ENCODE measurements around the gene GAGE10. TPM values are rescaled to one million over a fixed set of nuclear protein-coding genes. Genes with fewer than 3 reads are reported as not detected.
A peak's percentile ranks its signal among the peaks of the same experiment; 100 is the strongest.
"Not testable (repeated sequence)": the region's sequence is repeated elsewhere in the genome, so short reads cannot be mapped to it uniquely, and the experiment has no call there.

The GAGE10 gene
- total RNA-seq, 1 donor from 2014 or later = not detected

DNA sequence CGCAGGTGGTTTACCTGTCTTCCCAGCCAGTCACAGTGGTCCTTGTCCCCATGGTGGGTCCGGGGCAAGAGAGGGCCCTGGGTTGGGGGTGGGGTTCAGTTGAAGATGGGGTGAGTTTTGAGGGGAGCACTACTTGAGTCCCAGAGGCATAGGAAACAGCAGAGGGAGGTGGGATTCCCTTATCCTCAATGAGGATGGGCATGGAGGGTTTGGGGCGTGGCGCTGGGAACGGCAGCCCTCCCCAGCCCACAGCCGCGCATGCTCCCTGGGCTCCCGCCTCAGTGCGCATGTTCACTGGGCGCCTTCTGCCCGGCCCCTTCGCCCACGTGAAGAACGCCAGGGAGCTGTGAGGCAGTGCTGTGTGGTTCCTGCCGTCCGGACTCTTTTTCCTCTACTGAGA is 27.8 kb downstream of the GAGE10 start, which contains the start of gene GAGE13:
Gene GAGE13 (plus strand): TSS at position 301 of the 400 bp plus-strand sequence. CDS start 1,156 bp downstream, outside the sequence.
- H3F3A ChIP-seq (ENCODE audit: low read depth); H3K4me3 Mint-ChIP-seq; H3K27me3 Mint-ChIP-seq (ENCODE audit: insufficient read depth, low read depth); H3K9ac ChIP-seq; H3K4me1 ChIP-seq; H3K9me3 Mint-ChIP-seq; H3K36me3 Mint-ChIP-seq; H2AFZ ChIP-seq (replicated peaks); H3K9me3 ChIP-seq (ENCODE audit: low read depth); H3K4me3 ChIP-seq; H3K27ac ChIP-seq; H4K20me1 ChIP-seq (ENCODE audit: low read depth); H3K36me3 ChIP-seq; DNase-seq (ENCODE audit: low spot score); H3K4me1 Mint-ChIP-seq; H3K27me3 ChIP-seq; H3K79me2 ChIP-seq (ENCODE audit: low read depth); H3K4me2 ChIP-seq; H3K27ac Mint-ChIP-seq: not testable (repeated sequence)

DNA sequence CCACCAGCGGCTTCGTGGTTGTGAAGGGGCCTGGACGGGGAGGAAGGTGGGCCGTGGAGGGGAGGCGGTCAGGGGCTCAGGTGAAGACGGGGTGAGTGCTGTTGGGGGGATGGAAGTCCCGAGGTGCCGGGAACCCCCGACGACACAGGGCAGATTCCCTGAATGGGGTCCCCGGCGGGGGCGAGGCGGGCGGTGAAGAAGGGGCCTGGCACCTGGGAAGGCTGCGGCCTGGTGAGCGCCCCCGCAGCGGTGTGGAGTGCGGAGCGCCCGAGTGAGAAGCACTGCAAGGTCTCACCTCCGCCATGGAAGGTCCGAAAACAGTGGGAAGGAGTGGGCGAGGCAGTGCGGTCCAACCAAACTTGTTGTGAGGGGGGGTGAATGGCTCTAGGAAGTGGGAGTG is 28.4 kb downstream of the GAGE10 start:
- H3K9me3 ChIP-seq (ENCODE audit: low read depth); H3K4me3 ChIP-seq; H2AFZ ChIP-seq (replicated peaks); H4K20me1 ChIP-seq (ENCODE audit: low read depth); H3K4me2 ChIP-seq; H3K4me1 Mint-ChIP-seq; H3K27ac Mint-ChIP-seq; DNase-seq (ENCODE audit: low spot score); H3K27ac ChIP-seq; H3K79me2 ChIP-seq (ENCODE audit: low read depth); H3K4me1 ChIP-seq; H3K36me3 ChIP-seq; H3K9me3 Mint-ChIP-seq; H3K27me3 ChIP-seq; H3K27me3 Mint-ChIP-seq (ENCODE audit: insufficient read depth, low read depth); H3K4me3 Mint-ChIP-seq; H3K9ac ChIP-seq; H3K36me3 Mint-ChIP-seq; H3F3A ChIP-seq (ENCODE audit: low read depth): not testable (repeated sequence)

DNA sequence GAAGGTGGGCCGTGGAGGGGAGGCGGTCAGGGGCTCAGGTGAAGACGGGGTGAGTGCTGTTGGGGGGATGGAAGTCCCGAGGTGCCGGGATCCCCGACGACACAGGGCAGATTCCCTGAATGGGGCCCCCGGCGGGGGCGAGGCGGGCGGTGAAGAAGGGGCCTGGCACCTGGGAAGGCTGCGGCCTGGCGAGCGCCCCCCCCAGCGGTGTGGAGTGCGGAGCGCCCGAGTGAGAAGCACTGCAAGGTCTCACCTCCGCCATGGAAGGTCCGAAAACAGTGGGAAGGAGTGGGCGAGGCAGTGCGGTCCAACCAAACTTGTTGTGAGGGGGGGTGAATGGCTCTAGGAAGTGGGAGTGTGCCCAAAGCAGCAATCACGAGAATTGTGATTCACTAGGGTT is 38.0 kb downstream of the GAGE10 start:
- not testable (repeated sequence) for H3K27ac Mint-ChIP-seq; H4K20me1 ChIP-seq (ENCODE audit: low read depth); H3K9me3 ChIP-seq (ENCODE audit: low read depth); H3K9me3 Mint-ChIP-seq; DNase-seq (ENCODE audit: low spot score); H3K27me3 ChIP-seq; H3K27ac ChIP-seq; H3K4me1 Mint-ChIP-seq; H3K4me1 ChIP-seq; H3F3A ChIP-seq (ENCODE audit: low read depth); H2AFZ ChIP-seq (replicated peaks); H3K4me2 ChIP-seq; H3K79me2 ChIP-seq (ENCODE audit: low read depth); H3K4me3 Mint-ChIP-seq; H3K36me3 Mint-ChIP-seq; H3K27me3 Mint-ChIP-seq (ENCODE audit: insufficient read depth, low read depth); H3K4me3 ChIP-seq; H3K36me3 ChIP-seq; H3K9ac ChIP-seq

GRCh38 chrX:49344496-49345175 is 41.2 kb downstream of the GAGE10 start:
- DNase-seq (ENCODE audit: low spot score); H3K9ac ChIP-seq; H3F3A ChIP-seq (ENCODE audit: low read depth); H3K9me3 ChIP-seq (ENCODE audit: low read depth); H3K4me2 ChIP-seq; H3K4me1 ChIP-seq; H3K36me3 ChIP-seq; H3K27ac ChIP-seq; H3K36me3 Mint-ChIP-seq; H3K4me3 ChIP-seq; H3K27me3 ChIP-seq; H3K4me3 Mint-ChIP-seq; H3K9me3 Mint-ChIP-seq; H3K27me3 Mint-ChIP-seq (ENCODE audit: insufficient read depth, low read depth); H2AFZ ChIP-seq (replicated peaks); H3K27ac Mint-ChIP-seq; H3K79me2 ChIP-seq (ENCODE audit: low read depth); H3K4me1 Mint-ChIP-seq; H4K20me1 ChIP-seq (ENCODE audit: low read depth): not testable (repeated sequence)

- not testable (repeated sequence) for H3K27ac Mint-ChIP-seq
Measured at GRCh38 chrX:49345402-49345801, 42.0 kb downstream of the GAGE10 start.

DNA sequence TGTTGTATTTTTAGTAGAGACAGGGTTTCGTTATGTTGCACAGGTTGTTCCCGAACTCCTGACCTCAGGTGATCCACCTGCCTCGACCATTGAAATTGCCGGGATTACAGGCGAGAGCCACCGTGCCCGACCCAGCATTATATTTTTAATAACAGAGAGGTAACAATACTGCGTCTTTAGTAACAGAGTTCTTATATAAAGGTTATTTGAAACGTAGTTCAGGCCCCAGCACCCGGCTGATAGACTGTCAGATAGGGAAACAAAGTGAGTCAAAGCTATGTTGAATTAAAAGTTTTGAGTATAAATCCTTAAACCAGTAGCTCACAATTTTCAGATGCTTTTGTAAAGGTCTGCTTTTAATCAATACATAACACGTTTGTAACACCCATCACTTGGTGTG is 42.7 kb downstream of the GAGE10 start:
- H3K27me3 Mint-ChIP-seq (ENCODE audit: insufficient read depth, low read depth); H3K4me3 Mint-ChIP-seq; H3K4me3 ChIP-seq; H3K27ac Mint-ChIP-seq; H3K36me3 Mint-ChIP-seq; H4K20me1 ChIP-seq (ENCODE audit: low read depth); H3K27ac ChIP-seq; H3K36me3 ChIP-seq; H3K79me2 ChIP-seq (ENCODE audit: low read depth); H3K4me1 Mint-ChIP-seq; H3K4me2 ChIP-seq; H2AFZ ChIP-seq (replicated peaks); H3F3A ChIP-seq (ENCODE audit: low read depth); H3K9ac ChIP-seq; H3K4me1 ChIP-seq; H3K9me3 ChIP-seq (ENCODE audit: low read depth); H3K9me3 Mint-ChIP-seq; H3K27me3 ChIP-seq: not testable (repeated sequence)
- peak; percentile 6 for DNase-seq (ENCODE audit: low spot score)

More at GRCh38 chrX:49345402-49345801, 42.0 kb downstream of the GAGE10 start:
- not testable (repeated sequence) for H3K27me3 ChIP-seq; H3K4me3 Mint-ChIP-seq; H4K20me1 ChIP-seq (ENCODE audit: low read depth); H3K27me3 Mint-ChIP-seq (ENCODE audit: insufficient read depth, low read depth); H3K9ac ChIP-seq; H3K4me1 ChIP-seq; DNase-seq (ENCODE audit: low spot score); H3K36me3 ChIP-seq; H3K4me3 ChIP-seq; H3F3A ChIP-seq (ENCODE audit: low read depth); H3K36me3 Mint-ChIP-seq; H2AFZ ChIP-seq (replicated peaks); H3K9me3 ChIP-seq (ENCODE audit: low read depth); H3K27ac ChIP-seq; H3K79me2 ChIP-seq (ENCODE audit: low read depth); H3K4me1 Mint-ChIP-seq; H3K9me3 Mint-ChIP-seq; H3K4me2 ChIP-seq

Other genes starting within 250 kb of the GAGE10 start
- 1.1 and 3.1 TPM in 2 replicates for gene CCDC120, start 244.6 kb upstream of the GAGE10 start, total RNA-seq (ENCODE audit: low replicate concordance)
- gene PRAF2, start 229.6 kb upstream of the GAGE10 start, total RNA-seq (ENCODE audit: low replicate concordance) = 0.30 and 11.0 TPM in 2 replicates
- gene WDR45, start 223.8 kb upstream of the GAGE10 start, total RNA-seq (ENCODE audit: low replicate concordance) = 19.7 and 22.2 TPM in 2 replicates
- 11.2 and 20.6 TPM in 2 replicates for gene GPKOW, start 179.9 kb upstream of the GAGE10 start, total RNA-seq (ENCODE audit: low replicate concordance)
- gene MAGIX, start 140.9 kb upstream of the GAGE10 start, total RNA-seq (ENCODE audit: low replicate concordance) = 1.4 and 1.5 TPM in 2 replicates
- 0.13 and 0.46 TPM in 2 replicates for gene PLP2, start 131.7 kb upstream of the GAGE10 start, total RNA-seq (ENCODE audit: low replicate concordance)
- gene PRICKLE3, start 117.3 kb upstream of the GAGE10 start, total RNA-seq (ENCODE audit: low replicate concordance) = 0.28 and 6.4 TPM in 2 replicates
- 0.07 and 0.62 TPM in 2 replicates for gene SYP, start 103.5 kb upstream of the GAGE10 start, total RNA-seq (ENCODE audit: low replicate concordance)
- 1.1 and 4.9 TPM in 2 replicates for gene CACNA1F, start 70.3 kb upstream of the GAGE10 start, total RNA-seq (ENCODE audit: low replicate concordance)
- 10.3 and 20.3 TPM in 2 replicates for gene CCDC22, start 68.2 kb upstream of the GAGE10 start, total RNA-seq (ENCODE audit: low replicate concordance)
- gene FOXP3, start 38.9 kb upstream of the GAGE10 start, total RNA-seq (ENCODE audit: low replicate concordance) = 0.19 TPM in 1 of 2 replicates, not detected in the other
- gene PPP1R3F, start 33.9 kb upstream of the GAGE10 start, total RNA-seq (ENCODE audit: low replicate concordance) = 5.6 and 21.2 TPM in 2 replicates
- gene GAGE12J, start 18.4 kb downstream of the GAGE10 start, total RNA-seq (ENCODE audit: low replicate concordance) = not detected in 2 replicates
- not detected in 2 replicates for gene GAGE13, start 27.9 kb downstream of the GAGE10 start, total RNA-seq (ENCODE audit: low replicate concordance)
- not detected in 2 replicates for gene GAGE12C, start 228.5 kb downstream of the GAGE10 start, total RNA-seq (ENCODE audit: low replicate concordance)
- not detected in 2 replicates for gene GAGE12D, start 238.1 kb downstream of the GAGE10 start, total RNA-seq (ENCODE audit: low replicate concordance)
- gene GAGE12E, start 247.6 kb downstream of the GAGE10 start, total RNA-seq (ENCODE audit: low replicate concordance) = not detected in 2 replicates